ENCODE data around the gene EVC2.

The EVC2 gene, protein sequence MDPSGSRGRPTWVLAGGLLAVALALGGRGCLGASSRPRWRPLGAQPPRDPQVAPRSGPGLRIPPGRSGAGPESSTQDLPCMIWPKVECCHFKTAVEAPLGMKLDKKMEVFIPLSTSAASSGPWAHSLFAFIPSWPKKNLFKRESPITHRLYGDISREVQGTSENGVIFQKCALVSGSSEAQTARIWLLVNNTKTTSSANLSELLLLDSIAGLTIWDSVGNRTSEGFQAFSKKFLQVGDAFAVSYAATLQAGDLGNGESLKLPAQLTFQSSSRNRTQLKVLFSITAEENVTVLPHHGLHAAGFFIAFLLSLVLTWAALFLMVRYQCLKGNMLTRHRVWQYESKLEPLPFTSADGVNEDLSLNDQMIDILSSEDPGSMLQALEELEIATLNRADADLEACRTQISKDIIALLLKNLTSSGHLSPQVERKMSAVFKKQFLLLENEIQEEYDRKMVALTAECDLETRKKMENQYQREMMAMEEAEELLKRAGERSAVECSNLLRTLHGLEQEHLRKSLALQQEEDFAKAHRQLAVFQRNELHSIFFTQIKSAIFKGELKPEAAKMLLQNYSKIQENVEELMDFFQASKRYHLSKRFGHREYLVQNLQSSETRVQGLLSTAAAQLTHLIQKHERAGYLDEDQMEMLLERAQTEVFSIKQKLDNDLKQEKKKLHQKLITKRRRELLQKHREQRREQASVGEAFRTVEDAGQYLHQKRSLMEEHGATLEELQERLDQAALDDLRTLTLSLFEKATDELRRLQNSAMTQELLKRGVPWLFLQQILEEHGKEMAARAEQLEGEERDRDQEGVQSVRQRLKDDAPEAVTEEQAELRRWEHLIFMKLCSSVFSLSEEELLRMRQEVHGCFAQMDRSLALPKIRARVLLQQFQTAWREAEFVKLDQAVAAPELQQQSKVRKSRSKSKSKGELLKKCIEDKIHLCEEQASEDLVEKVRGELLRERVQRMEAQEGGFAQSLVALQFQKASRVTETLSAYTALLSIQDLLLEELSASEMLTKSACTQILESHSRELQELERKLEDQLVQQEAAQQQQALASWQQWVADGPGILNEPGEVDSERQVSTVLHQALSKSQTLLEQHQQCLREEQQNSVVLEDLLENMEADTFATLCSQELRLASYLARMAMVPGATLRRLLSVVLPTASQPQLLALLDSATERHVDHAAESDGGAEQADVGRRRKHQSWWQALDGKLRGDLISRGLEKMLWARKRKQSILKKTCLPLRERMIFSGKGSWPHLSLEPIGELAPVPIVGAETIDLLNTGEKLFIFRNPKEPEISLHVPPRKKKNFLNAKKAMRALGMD

DNA sequence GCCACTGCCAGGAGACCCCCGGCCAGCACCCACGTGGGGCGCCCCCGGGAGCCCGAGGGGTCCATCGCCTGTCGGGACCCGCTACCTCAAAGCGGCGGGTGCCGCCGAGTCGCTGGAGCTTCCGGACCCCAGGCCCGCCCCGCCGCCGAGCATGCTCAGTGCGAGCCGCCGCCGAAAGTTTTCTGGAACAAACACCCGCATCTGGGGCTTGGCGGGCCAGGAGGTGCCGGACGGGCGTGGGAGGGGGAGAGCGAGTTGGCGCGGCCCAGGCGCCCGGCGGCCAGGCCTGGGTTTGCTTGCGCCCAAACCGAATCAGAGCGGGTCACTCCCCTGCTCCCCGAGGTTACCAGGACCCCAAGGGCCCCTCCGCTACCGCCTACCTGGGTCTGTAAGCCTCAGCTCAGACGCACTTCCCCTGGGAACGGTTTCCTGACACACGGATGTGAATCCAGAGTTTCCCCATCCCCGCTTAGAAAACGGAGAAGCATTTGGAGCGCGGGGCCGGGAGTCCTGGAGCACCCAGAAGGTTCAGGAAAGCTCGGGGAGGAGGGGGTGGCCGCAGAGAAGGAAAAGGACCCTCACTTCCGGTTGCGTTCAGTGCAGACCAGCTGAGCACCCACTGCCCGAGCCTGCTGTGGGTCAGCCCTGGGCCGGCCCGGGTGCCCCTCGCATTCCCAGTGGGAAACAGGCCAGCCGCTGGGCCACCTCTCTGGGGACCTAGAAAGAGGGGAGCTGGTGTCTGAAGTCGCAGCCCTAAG is at the start of gene EVC2:
EVC2 (minus strand) TSS at position 111 of the 758 bp plus-strand sequence; CDS start at position 65, 46 bp downstream.
- DNase-seq: no peak

DNA sequence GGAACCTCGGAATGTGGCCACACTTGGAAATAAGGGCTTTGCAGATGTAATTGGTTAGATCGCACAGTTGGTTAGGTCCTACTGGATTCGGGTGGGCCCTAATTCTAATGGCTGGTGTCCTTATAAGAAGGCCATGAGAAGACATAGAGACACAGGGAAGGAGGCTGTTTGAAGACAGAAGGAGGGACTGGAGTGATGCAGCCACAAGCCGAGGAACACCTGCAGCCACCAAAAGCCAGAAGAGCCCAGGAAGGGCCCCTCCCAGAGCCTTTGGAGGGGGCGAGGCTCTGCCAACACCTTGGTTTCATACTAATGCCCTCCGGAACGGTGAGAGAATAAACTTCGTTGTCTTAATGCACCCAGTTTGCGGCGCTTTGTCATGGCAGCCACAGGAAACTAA is 49.6 kb upstream of the EVC2 start:
- no peak for DNase-seq

DNA sequence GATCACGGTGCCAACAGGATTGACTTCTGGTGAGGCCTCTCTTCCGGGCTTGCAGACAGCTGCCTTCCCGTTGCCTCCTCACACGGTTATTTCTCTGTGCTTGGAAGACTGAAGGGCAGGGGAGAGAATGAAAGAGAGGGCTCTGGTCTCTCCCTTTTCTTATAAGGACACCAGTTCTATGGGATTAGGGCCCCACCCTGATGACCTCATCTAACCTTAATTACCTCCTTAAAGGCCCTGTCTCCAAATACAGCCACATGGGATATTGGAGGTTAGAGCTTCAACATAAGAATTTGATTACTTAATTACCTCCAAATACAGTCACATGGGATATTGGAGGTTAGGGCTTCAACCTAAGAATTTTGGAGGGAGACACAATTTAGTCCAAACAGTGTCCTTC is 49.2 kb upstream of the EVC2 start:
- no peak for DNase-seq

DNA sequence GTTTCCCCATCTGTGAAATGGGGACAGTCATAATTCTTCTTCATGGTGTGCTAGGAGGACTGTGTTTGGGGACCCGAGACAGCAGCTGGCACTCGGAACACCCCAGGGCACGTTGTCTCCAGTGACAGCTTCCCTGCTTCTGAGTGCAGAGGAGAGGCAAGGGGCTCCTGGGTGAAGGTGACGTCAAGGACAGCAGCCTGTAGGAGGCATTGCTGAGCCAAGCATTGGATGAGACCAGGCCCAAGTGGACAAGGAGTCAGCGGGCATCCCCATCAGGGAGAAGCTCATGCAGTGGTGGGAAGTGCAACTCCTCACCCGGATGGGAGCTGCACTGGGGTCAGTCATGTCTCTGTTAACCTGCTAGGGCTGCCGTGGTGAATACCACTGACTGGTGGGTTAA is 48.7 kb upstream of the EVC2 start:
- no peak for DNase-seq

DNA sequence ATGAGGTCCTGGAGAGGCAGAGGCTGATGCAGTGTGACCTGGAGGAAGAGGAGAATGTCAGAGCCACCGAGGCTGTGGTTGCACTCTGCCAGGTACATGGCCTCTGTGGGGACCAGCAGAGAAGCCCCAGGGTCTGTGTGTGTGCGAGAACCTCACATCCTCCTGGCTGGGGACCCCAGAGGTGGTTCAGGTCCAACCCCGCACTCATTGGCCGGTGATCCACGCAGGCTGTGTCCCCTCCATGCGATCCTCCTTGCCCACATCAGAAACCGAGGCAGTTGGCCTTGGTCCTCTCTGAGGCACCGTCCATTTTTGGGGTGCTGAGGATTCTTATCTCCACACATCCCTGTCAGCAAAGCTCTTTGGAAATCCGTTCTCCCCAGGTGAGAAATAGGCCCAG is 47.9 kb upstream of the EVC2 start:
- DNase-seq: no peak

DNA sequence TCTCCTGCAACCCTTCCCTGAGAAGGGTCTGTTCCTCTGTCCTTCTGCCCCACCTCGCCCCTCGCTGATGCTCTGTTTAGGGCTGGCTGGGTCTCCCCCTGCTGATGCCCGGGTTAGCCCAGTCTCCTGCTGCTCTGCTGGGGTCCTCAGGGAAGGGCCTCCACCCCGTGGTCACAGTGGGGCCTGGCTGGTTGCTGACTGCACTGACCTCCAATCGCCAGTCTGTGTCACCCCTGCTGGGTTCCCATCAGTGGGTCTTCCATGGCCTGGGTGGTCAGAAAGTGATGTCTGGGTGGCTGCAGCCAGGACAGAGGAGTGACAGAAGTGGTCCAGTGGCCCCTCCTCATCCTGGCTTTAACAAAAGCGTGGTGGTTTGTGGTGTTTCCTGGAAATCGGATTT is 47.3 kb upstream of the EVC2 start:
- DNase-seq: no peak

DNA sequence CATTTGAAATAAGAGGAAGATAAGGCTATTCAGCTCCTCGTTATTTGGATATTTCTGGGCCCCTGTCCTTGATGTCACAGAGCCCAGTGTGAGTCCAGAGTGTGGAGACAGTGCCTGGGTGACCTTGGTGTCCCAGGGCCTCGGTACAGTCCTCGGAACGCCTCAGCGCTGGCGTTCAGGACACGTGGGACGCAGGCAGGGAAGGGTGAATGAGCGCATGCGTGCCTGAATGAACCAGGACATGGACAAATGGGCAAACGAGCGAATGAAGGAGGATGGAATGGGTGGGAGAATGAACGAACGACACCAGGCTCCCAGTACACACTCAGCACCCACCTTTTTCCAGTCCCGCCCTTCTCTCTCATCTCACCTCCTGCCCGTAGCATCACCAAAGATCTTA is 46.8 kb upstream of the EVC2 start:
- no peak for DNase-seq

DNA sequence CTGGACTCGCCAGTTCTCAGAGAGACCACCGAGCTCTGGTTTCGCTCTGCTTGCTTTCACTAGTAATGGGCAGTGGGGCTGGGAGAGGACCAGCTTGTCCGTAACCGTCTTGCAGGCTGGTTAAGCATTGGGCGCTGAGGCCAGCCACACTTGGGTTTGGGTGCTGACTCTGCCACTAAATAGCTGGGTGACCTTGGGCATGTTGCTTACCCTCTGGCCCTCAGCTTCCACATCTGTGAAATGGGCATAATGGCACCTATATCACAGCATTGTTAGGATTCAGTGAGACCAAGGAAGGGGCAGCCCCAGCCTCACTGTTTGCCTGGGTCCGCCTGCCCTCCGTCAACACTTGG is 46.1 kb upstream of the EVC2 start:
- no peak for DNase-seq

DNA sequence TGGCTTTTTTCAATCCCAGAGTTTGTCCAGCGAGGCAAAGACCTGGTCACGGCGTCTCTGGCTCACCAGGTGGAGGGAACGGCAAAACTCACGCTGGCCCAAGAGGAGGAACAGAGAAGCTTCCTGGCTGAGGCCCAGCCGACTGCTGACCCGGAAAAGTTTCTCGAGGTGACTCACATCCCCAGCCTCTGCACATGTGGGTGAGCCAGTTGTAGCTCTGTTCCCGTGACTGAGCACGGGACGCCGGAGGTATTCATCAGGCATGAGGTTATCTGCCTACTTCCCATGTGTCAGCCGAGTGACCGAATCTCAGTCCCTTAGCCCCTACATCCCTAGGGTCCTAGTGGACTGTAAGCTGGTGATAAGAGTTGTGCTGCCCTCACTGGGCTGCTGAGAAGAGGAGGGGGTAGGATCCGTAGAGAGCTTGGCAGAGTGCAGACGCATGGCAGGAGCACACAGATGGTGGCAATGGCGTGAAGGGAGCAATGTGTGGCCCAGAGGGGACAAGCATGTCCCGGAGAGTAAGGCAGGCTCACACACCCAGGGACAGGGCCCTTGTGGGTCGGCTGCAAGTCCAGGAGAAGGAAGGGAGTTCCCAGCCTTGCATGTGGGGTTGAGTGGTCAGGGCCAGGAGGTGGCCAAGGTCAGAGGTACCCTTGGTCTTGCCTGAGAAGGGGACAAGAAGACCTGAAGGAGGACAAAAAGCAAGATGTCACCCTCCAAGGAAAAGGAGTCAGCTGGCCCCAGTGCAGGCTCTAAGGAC is 45.6 kb upstream of the EVC2 start:
- DNase-seq: no peak

DNA sequence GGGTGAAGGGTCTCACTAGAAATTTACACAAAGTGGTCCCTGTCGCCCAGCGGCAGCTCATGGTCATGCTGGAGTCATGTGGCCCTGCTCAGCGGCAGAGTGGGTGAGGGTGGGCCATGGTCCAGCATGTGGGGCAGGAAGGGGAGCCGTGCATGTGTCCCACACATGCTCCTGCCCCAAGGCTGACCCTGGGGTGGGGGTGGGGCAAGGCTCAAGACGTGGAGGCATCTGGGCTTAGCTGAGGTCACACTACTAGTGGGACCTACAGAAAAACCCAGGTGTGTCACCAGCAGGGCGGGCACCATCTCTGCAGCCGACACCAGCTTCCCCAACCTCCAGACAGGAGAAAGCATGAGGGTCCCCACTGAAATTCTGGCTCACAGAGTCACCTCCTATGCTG is 45.0 kb upstream of the EVC2 start:
- DNase-seq: no peak

DNA sequence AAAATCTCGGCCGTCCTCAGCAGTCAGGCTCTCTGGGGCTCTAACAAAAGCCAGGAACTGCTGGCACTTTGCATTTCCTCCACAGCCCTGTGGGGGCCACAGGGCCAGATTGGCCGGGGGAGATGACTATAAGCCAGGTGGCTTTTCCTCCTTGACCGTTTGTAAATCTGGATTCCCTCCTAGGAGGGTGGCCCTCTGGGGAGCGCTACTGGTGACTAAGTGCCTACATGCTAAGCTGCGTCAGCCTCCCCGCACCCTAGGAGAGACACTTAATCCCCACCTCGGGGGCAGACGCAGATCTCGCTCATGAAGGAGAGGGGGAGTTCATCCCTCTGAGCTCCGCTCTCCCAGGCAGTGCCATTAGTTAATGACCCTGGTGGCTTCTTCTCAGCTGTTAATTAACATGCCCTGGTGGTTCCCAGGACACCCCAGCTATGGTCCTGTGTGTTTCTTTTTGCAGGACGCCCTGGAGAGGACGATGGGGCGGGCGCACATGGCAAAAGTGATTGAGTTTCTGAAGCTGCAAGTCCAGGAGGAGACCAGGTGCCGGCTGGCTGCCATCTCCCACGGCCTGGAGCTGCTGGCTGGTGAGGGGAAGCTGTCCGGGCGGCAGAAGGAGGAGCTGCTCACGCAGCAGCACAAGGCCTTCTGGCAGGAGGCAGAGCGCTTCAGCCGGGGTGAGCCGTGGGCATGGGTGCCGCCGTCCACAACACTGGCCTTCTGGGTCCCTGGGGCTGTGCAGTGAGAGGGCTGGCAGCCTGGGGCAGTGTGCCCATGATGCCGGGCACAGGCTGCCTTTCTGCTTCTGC is 44.2 kb upstream of the EVC2 start:
- DNase-seq: no peak

DNA sequence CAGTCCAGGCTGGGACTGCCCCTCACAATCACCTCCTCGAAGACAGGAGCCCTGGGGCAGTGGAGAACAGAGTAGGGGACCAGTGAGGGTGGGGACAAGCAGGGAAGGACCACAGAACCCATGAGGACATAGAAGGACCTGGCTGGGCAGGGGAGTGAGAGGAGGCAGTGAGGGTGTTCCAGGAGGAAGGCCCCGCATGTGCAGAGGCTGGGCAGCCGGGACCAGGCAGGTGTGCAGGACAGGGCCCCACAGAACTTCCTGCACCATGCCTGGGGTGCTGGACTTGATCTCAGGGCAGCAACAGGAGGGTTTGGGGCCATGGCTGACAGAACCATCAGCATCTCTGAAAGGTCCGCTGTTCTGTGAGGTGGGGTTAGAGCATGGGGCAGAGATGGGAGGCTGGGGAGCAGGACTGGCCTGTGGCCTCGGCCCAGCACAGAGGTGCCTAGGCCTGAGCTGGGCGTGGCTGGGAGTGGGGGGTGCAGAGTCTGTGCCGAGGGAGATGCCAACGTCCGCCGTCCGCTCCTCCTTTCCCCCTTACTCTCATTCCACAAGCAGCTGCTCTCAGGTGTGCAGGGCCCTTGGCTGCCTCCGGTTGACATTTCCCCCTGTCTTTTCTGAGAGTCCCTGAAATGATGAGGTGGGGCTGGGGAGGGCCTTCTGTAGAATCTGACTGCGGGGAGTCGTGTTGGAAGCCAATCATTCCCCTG is 43.5 kb upstream of the EVC2 start:
- DNase-seq: no peak

DNA sequence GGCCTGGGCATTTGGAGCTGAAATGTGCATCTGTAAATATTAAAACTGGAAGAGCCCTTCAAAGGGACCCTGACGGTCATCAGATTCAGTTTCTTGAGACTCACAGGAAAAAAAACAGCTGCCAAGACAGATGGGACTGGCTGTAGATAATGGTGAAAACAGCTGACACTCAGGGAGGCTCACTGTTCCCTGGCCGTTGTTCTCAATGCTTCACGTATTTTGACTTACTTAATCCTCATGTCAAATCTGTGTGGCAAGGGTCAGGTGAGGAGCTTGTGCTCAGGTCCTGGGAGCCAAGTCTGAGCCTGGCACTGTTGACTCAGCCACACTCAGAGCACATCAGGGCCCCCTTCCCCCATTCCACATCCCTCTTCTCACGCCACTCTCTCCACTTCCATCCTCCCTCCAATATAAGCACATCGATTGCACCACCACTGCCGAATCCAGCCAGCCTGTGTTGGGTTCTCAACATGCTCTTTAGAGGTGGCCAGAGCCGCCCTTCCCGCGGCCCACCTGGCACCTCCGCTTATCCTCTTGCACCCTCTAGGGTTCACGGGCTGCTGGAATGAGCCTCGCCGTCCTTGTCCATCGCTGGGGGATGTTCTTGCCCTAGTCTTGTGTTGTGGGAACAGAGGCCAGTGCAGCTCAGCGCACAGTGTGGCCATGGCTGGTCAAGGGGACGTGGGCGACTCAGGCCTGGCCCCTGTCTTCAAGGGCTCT is 42.7 kb upstream of the EVC2 start:
- no peak for DNase-seq

DNA sequence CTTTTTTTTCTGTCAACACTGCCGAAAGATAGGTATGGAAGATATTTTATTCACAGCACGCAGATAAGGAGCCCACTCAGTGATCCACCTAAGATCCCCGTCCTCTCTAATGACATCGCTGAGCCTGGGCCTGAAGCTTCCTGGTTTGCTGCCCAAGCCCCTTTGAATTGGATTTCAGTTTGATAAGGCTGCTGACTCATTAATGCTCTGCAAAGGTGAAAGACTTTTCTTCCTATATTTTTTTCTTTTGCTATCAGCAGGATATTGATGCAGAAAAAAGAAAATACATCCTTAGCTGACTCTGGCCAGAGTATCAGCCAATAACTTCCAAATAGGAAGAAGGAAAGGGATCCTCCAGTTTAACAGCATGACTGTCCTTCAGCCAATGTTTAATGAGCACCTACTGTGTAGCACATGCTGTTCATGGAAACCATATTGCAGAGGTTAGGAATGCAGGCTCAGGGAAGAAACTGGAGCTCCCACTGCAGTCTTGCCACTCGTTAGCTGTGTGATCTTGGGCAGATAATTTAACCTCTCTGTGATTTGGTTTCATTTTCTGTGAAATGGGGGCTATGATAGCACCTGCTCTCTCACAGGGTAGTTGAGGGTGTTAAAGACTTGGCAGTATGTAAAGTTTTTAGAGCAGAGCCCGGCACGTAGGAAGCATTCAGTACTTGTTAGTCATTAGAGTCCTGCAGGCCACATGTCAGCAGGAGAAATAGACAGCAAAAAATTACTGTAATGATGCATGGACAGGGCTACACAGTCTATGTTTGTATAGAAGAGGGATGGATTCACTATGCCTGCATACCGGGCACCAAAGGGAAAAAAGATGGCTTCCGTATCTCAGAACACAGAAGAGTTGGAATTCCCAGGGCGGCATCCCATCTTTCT is 41.9 kb upstream of the EVC2 start:
- DNase-seq: no peak

DNA sequence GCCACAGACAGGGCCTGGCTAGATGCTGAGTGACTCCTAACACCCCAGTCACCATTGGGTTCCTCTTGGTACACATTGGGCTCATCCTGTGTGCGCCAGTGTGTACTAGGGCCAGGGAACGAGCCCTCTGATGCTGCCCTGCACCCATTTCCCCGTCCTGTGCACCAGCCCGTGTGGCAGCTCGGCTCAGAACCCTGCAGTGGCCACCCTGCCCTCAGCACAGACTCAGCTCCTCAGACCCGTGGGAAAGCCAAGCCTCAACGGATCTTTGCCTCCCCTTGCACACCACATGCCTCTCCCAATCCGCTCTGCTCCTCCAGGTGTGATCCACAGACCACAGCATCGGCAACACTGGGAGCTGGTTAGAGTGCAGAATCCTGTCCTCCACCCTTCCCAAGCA is 41.2 kb upstream of the EVC2 start:
- DNase-seq: no peak

DNA sequence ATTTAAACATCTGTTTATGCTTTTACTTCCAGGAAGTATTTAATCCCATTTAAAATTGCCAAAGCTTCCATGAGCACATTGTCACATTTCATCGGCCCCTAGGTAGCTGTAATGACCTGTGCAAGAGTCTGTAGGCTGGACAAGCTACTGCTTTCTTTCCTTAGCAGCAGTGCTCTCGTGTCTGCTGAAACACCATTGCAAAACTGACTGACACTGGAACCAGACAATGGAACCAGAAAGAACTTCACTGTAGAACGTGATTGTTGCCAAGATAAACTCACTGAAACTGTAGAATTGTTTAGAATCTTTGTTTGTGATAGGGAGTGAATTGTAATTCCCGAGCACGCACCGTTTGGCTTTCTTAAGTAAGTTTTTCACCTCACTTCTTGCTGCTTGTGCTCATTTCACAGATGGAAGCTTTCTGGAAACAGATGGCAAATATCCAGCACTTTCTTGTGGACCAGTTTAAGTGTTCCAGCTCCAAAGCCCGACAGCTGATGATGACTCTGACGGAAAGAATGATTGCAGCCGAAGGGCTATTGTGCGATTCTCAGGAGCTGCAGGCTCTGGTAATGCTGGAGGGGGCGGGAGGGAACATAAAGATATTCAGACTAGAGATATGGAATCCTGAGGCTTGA is 39.5 kb upstream of the EVC2 start:
- no peak for DNase-seq

DNA sequence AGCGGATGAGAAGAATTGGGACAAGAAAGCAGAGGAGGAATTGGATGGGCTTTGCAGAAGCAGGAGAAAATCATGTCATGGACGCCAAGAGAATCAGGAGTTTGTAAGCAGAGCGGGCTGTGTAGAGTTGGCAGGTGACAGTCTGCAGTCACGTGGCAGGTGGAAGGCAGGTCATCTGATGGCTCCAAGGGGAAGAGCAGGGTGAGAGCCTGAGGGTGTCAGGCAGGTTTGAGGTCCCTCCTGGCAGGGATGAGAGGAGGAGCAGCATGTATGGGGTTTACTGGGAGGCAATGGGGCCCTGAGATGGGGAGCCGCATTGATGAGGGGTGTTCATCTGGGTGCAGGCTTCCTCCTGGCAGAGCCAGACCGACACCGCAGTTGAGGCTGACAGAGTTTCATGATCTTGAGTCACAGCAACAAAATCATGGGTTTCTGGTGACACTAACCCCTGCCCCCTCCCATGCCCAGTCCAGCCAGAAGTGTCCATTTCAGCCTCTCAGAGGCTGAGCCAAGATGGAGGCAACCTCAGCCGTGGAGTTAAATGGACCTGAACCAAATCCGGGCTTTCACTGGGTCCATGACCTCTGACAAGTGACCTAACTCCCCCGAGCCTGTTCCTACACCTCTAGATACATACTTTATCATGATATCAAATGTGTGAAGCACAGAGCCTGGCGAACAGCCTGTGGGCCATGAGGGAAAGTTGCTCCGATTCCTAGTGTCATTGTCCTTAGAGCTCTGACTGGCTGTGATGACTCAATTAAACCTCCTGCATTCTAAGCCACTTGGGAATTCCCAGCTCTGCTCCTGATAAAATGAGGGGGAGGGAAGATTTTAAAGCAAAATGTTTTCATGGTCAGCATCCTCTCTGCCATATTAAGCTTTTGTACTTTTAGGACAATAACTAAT is 38.7 kb upstream of the EVC2 start:
- no peak for DNase-seq
